Neural cell (in vitro differentiated cells): ENCODE measurements around the gene TBC1D10A. TPM values are rescaled to one million over a fixed set of nuclear protein-coding genes. Genes with fewer than 3 reads are reported as not detected.

Source experiments
- H2AFZ ChIP-seq: fragments of 200-600, 300-800 bp; sonication (generic), shearing (Covaris generic); 2 replicates; pipeline ENCODE4 v1.6.0; 2014; ENCODE audit warnings: low read depth, mild to moderate bottlenecking, antibody characterized with exemption, low read length, moderate library complexity
- H3F3A ChIP-seq: fragments of 200-600 bp; shearing (Covaris generic); 2 replicates; pipeline ENCODE4 v1.6.1; 2016; ENCODE audit warnings: mild to moderate bottlenecking, moderate library complexity, mixed read lengths, antibody characterized with exemption, low read length; ENCODE audit not compliant: insufficient read depth, poor library complexity, severe bottlenecking
- H3K27ac ChIP-seq: fragments of 200-600, 300-800 bp; sonication (generic), shearing (Covaris generic); 2 replicates; pipeline ENCODE4 v1.5.1; 2014; ENCODE audit warnings: mild to moderate bottlenecking, low read length, moderate library complexity
- H3K27me3 ChIP-seq: fragments of 300-800, 200-600 bp; sonication (generic), shearing (Covaris generic); 2 replicates; pipeline ENCODE4 v1.6.0; 2014; ENCODE audit warnings: mild to moderate bottlenecking, low read depth, low read length, moderate library complexity; ENCODE audit not compliant: insufficient read depth
- H3K36me3 ChIP-seq: fragments of 300-800, 200-600 bp; sonication (generic), shearing (Covaris generic); 2 replicates; pipeline ENCODE4 v1.5.1; 2014; ENCODE audit warnings: mild to moderate bottlenecking, antibody characterized with exemption, low read length, moderate library complexity; ENCODE audit not compliant: insufficient read depth
- H3K4me2 ChIP-seq: fragments of 300-800, 200-600 bp; sonication (generic), shearing (Covaris generic); 2 replicates; pipeline ENCODE4 v1.6.0; 2014; ENCODE audit warnings: mild to moderate bottlenecking, low read length
- H3K4me3 ChIP-seq: fragments of 300-800, 200-600 bp; sonication (generic), shearing (Covaris generic); 2 replicates; pipeline ENCODE4 v1.5.1; 2014; ENCODE audit warnings: mild to moderate bottlenecking, low read length, moderate library complexity
- H3K79me2 ChIP-seq: fragments of 200-600 bp; shearing (Covaris generic); replicated peaks from 2 replicates; pipeline ENCODE4 v1.6.0; 2014; ENCODE audit warnings: mild to moderate bottlenecking, low read length, moderate library complexity; ENCODE audit not compliant: insufficient read depth
- H3K9ac ChIP-seq: fragments of 300-800, 200-600 bp; sonication (generic), shearing (Covaris generic); 2 replicates; pipeline ENCODE4 v1.6.1; 2016; ENCODE audit warnings: mild to moderate bottlenecking, low read length, mixed read lengths
- H3K9me2 ChIP-seq: fragments of 200-600 bp; shearing (Covaris generic); 2 replicates; pipeline ENCODE4 v1.6.1; 2016; ENCODE audit warnings: mild to moderate bottlenecking, low read length, mixed read lengths; ENCODE audit not compliant: insufficient read depth
- H3K9me3 ChIP-seq: fragments of 200-600, 300-800 bp; sonication (generic), shearing (Covaris generic); 2 replicates; pipeline ENCODE4 v1.6.1; 2016; ENCODE audit warnings: mild to moderate bottlenecking, mixed run types, low read length, moderate library complexity, mixed read lengths
- H4K20me1 ChIP-seq: fragments of 200-600 bp; shearing (Covaris generic); 2 replicates; pipeline ENCODE4 v1.6.1; 2016; ENCODE audit warnings: mild to moderate bottlenecking, mixed run types; ENCODE audit not compliant: insufficient read depth
- EP300 ChIP-seq: fragments of 450-650 bp; conservative IDR thresholded peaks from 2 replicates; pipeline ENCODE4 v1.6.1; 2014; ENCODE audit warnings: antibody characterized with exemption, mild to moderate bottlenecking, moderate library complexity; ENCODE audit not compliant: poor library complexity, severe bottlenecking
- EZH2 ChIP-seq: fragments of 200-600, 300-800 bp; shearing (Covaris generic), sonication (generic); IDR thresholded peaks from 2 replicates; pipeline ENCODE4 v1.6.1; 2014; ENCODE audit warnings: antibody characterized with exemption, low read length, borderline replicate concordance, mild to moderate bottlenecking; ENCODE audit not compliant: insufficient read depth, poor library complexity, severe bottlenecking
- MXI1 ChIP-seq: fragments of 450-650 bp; conservative IDR thresholded peaks from 2 replicates; pipeline ENCODE4 v1.6.1; 2014; ENCODE audit warnings: antibody characterized with exemption, mild to moderate bottlenecking; ENCODE audit not compliant: poor library complexity, severe bottlenecking
- POLR2AphosphoS5 ChIP-seq: IDR thresholded peaks from 2 replicates; pipeline ENCODE4 v1.6.1; 2012
- RAD21 ChIP-seq: fragments of 450-650 bp; conservative IDR thresholded peaks from 2 replicates; pipeline ENCODE4 v1.6.1; 2014; ENCODE audit warnings: antibody characterized with exemption, mild to moderate bottlenecking, moderate library complexity
- TAF1 ChIP-seq: IDR thresholded peaks from 2 replicates; pipeline ENCODE4 v1.6.1; 2012; ENCODE audit warnings: low read depth
- polyA plus RNA-seq: library from polyadenylated mRNA; depleted of rRNA; stranded (reverse); fragments of >200 nt; gene quantifications from 2 replicates; pipeline ENCODE4 v1.2.3, GENCODE V29; 2014
- TF ChIP-seq, protein P1 (sequence below): fragments of 450-650 bp; IDR thresholded peaks from 2 replicates; pipeline ENCODE4 v1.5.1; 2014; ENCODE audit warnings: antibody characterized with exemption, mild to moderate bottlenecking, moderate library complexity; ENCODE audit not compliant: poor library complexity, severe bottlenecking
- TF ChIP-seq, protein P2 (sequence below): IDR thresholded peaks from 2 replicates; pipeline ENCODE4 v1.6.1; 2012; ENCODE audit warnings: borderline replicate concordance

TBC1D10A gene
- polyA plus RNA-seq, 1 donor from 2014 or later, result 11.9 TPM

DNA sequence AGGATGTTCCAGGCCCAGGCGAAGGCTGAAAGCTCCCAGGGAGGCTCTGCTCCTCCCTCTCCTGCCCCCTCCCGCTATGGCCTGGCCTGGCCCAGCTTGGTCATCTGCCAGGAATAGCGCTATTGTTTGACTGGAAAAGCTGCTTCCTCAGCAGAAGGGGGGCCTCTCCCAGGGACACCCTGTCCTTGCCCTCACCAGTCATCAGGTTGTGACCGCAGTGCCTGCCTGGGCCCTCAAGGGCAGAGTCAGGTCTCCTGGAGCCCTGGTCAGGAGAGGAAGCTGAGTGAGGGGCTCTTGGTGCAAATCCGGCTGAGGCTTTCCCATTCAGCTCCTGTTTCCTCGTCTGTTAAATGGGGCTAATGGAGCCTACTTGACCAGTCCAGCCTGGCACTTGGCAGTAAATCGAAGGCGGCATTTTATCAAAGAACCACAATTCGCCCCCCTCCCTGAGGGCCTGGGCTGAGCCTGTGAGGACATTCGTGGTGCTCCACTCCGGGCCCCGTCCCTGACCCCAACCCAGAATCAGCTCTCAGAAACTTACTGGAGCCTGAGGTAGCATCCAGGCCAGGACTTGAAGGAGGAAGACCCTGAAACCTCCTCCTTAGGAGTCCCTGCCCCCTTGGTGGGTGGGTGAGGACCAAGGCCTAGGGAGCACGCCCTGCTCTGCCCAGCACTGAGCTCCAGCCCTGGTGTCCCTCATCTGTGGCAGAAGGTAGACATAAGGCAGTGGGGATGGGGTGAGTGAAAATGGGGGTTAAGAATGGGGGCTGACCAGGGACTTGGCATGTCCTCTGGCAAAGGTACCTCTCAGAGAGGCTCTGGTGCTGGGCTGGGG is 35.5 kb downstream of the TBC1D10A start (continued):
- TF ChIP-seq, protein P1, sequence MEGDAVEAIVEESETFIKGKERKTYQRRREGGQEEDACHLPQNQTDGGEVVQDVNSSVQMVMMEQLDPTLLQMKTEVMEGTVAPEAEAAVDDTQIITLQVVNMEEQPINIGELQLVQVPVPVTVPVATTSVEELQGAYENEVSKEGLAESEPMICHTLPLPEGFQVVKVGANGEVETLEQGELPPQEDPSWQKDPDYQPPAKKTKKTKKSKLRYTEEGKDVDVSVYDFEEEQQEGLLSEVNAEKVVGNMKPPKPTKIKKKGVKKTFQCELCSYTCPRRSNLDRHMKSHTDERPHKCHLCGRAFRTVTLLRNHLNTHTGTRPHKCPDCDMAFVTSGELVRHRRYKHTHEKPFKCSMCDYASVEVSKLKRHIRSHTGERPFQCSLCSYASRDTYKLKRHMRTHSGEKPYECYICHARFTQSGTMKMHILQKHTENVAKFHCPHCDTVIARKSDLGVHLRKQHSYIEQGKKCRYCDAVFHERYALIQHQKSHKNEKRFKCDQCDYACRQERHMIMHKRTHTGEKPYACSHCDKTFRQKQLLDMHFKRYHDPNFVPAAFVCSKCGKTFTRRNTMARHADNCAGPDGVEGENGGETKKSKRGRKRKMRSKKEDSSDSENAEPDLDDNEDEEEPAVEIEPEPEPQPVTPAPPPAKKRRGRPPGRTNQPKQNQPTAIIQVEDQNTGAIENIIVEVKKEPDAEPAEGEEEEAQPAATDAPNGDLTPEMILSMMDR, result no peak
- TF ChIP-seq RAD21, result no peak

DNA sequence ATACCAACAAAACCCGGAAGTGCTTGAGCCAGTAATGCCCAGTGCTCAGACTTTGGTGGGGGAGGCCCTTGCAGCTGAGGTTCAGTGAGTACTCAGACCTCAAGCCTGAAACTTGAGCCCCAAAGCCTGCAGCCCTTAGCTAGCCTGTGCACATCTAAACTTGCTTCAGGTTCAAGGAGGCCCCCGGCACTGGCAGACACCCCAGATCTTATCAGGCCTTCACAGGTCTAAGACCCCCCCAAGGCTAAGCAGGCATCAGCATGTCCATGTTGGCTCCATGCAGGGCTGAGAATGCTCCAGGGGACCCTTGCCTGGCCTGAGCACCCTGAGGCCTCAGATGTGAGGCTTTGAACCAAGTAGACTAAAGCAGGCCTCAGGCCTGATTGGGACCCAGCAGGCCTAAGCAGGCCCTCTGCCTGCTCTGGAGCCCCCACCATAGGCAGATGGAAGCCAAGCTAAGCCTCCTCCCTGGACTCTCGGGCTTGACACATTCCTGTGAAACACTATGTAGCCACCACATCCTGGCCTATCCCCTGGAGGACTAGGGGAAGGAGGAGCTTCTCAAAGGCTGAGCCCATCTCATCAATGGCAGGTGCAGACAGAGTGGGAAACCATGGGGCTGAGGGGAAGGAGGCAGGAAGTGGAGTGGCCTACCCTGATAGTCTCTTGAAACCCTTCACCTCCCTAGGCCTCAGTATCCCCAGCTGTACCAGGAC is 36.2 kb downstream of the TBC1D10A start:
- Histone ChIP-seq H3K9ac (no peak overlapping the region), H4K20me1 (no peaks in the 10 kb centered on the region), H3K27ac (no peak overlapping the region), H3K4me2 (no peak overlapping the region), H3F3A (no peaks in the 10 kb centered on the region), H3K9me3 (no peaks in the 10 kb centered on the region), H3K9me2 (no peaks in the 10 kb centered on the region), H3K4me3 (no peak overlapping the region), H3K79me2 (no peaks in the 10 kb centered on the region), H3K27me3 (no peaks in the 10 kb centered on the region), H2AFZ (no peak overlapping the region), H3K36me3 (no peaks in the 10 kb centered on the region)
- TF ChIP-seq, protein P2, sequence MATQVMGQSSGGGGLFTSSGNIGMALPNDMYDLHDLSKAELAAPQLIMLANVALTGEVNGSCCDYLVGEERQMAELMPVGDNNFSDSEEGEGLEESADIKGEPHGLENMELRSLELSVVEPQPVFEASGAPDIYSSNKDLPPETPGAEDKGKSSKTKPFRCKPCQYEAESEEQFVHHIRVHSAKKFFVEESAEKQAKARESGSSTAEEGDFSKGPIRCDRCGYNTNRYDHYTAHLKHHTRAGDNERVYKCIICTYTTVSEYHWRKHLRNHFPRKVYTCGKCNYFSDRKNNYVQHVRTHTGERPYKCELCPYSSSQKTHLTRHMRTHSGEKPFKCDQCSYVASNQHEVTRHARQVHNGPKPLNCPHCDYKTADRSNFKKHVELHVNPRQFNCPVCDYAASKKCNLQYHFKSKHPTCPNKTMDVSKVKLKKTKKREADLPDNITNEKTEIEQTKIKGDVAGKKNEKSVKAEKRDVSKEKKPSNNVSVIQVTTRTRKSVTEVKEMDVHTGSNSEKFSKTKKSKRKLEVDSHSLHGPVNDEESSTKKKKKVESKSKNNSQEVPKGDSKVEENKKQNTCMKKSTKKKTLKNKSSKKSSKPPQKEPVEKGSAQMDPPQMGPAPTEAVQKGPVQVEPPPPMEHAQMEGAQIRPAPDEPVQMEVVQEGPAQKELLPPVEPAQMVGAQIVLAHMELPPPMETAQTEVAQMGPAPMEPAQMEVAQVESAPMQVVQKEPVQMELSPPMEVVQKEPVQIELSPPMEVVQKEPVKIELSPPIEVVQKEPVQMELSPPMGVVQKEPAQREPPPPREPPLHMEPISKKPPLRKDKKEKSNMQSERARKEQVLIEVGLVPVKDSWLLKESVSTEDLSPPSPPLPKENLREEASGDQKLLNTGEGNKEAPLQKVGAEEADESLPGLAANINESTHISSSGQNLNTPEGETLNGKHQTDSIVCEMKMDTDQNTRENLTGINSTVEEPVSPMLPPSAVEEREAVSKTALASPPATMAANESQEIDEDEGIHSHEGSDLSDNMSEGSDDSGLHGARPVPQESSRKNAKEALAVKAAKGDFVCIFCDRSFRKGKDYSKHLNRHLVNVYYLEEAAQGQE, result no peak
- TF ChIP-seq TAF1, result no peak
- no peak for TF ChIP-seq POLR2AphosphoS5

DNA sequence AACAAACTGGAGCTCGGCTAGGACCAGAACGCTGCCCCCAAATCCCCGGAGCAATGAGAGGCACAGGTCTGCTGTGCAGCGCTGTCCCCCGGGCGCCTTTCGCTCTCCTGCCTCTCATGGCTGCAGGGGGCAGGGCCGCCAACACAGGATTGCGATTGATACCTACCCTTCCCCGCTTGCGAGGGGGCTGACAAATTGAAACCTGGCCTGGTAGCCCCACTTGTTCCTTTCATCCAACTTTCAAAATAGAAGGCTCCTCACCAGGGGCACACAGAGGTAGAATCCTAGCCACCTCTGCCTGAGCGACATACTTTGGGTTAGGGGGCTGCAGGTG is 36.8 kb downstream of the TBC1D10A start:
- Histone ChIP-seq H2AFZ (no peak overlapping the region), H3K4me2 (no peak overlapping the region), H3K9ac (peak overlapping the region; percentile 62), H3K4me3 (peak overlapping the region; percentile 90), H3K36me3 (no peaks in the 10 kb centered on the region), H3K27me3 (no peaks in the 10 kb centered on the region), H3K9me2 (no peaks in the 10 kb centered on the region), H4K20me1 (no peaks in the 10 kb centered on the region), H3K79me2 (no peaks in the 10 kb centered on the region), H3K27ac (no peak overlapping the region), H3F3A (no peaks in the 10 kb centered on the region), H3K9me3 (no peaks in the 10 kb centered on the region)
- TF ChIP-seq EZH2, result no peak
- TF ChIP-seq, protein P2, result no peak
- no peak for TF ChIP-seq TAF1
- no peak for TF ChIP-seq POLR2AphosphoS5
- TF ChIP-seq, protein P1, result no peak
- TF ChIP-seq RAD21, result no peak
- TF ChIP-seq MXI1, result no peak
- TF ChIP-seq EP300, result no peak
